Osteocyte (in vitro differentiated cells): ENCODE results near the gene SLC25A18. TPM values are rescaled to one million over a fixed set of nuclear protein-coding genes. Genes with fewer than 3 reads are reported as not detected.

Experiments used
- DNase-seq: peaks from one replicate; pipeline ENCODE4 v3.0.0; 2021; ENCODE audit warnings: mixed read lengths; ENCODE audit not compliant: unreplicated experiment; ENCODE audit errors: extremely low spot score
- H3K27ac Mint-ChIP-seq: one replicate; pipeline ENCODE4 v1.8.0; 2021; ENCODE audit warnings: mild to moderate bottlenecking, mixed read lengths; ENCODE audit not compliant: unreplicated experiment
- H3K27me3 Mint-ChIP-seq: one replicate; pipeline ENCODE4 v1.8.0; 2021; ENCODE audit warnings: mixed read lengths; ENCODE audit not compliant: unreplicated experiment
- H3K36me3 Mint-ChIP-seq: one replicate; pipeline ENCODE4 v1.8.0; 2021; ENCODE audit warnings: mixed read lengths; ENCODE audit not compliant: unreplicated experiment
- H3K4me1 Mint-ChIP-seq: one replicate; pipeline ENCODE4 v1.8.0; 2021; ENCODE audit warnings: mixed read lengths; ENCODE audit not compliant: unreplicated experiment
- H3K4me3 Mint-ChIP-seq: one replicate; pipeline ENCODE4 v1.8.0; 2021; ENCODE audit warnings: mild to moderate bottlenecking, moderate library complexity, mixed read lengths; ENCODE audit not compliant: unreplicated experiment
- H3K9me3 Mint-ChIP-seq: one replicate; pipeline ENCODE4 v1.8.0; 2021; ENCODE audit warnings: mixed read lengths; ENCODE audit not compliant: unreplicated experiment
- CTCF ChIP-seq: fragments of 200-600 bp; sonication (generic); IDR thresholded peaks from 2 replicates; pipeline ENCODE4 v1.5.0; 2021; ENCODE audit warnings: antibody characterized with exemption, mild to moderate bottlenecking, moderate library complexity
- total RNA-seq: library from RNA; stranded (reverse); gene quantifications from 2 replicates; pipeline ENCODE4 v1.2.1, GENCODE V29; 2021

SLC25A18 gene
- total RNA-seq, 1 donor from 2014 or later, result not detected

GRCh38 chr22:17576470-17576869, 13.2 kb downstream of the SLC25A18 start:
- Mint-ChIP-seq H3K27ac (peak overlapping the region; percentile 76), H3K4me3 (no peak overlapping the region), H3K4me1 (peaks cover 19% of the 10 kb centered on the region), H3K27me3 (no peaks in the 10 kb centered on the region), H3K9me3 (no peaks in the 10 kb centered on the region), H3K36me3 (no peaks in the 10 kb centered on the region)
- TF ChIP-seq CTCF, result no peak
- no peak for DNase-seq

GRCh38 chr22:17578136-17578754, 14.9 kb downstream of the SLC25A18 start:
- Mint-ChIP-seq H3K36me3 (no peaks in the 10 kb centered on the region), H3K27ac (peak overlapping the region; percentile 56), H3K27me3 (no peaks in the 10 kb centered on the region), H3K4me3 (no peak overlapping the region), H3K4me1 (peaks cover 19% of the 10 kb centered on the region), H3K9me3 (no peaks in the 10 kb centered on the region)
- no peak for TF ChIP-seq CTCF
- no peak for DNase-seq

GRCh38 chr22:17579535-17579981, 16.3 kb downstream of the SLC25A18 start:
- Mint-ChIP-seq H3K36me3 (no peaks in the 10 kb centered on the region), H3K4me3 (no peak overlapping the region), H3K9me3 (no peaks in the 10 kb centered on the region), H3K27ac (no peak overlapping the region), H3K27me3 (no peaks in the 10 kb centered on the region), H3K4me1 (peaks cover 19% of the 10 kb centered on the region)
- DNase-seq, result no peak
- no peak for TF ChIP-seq CTCF

DNA sequence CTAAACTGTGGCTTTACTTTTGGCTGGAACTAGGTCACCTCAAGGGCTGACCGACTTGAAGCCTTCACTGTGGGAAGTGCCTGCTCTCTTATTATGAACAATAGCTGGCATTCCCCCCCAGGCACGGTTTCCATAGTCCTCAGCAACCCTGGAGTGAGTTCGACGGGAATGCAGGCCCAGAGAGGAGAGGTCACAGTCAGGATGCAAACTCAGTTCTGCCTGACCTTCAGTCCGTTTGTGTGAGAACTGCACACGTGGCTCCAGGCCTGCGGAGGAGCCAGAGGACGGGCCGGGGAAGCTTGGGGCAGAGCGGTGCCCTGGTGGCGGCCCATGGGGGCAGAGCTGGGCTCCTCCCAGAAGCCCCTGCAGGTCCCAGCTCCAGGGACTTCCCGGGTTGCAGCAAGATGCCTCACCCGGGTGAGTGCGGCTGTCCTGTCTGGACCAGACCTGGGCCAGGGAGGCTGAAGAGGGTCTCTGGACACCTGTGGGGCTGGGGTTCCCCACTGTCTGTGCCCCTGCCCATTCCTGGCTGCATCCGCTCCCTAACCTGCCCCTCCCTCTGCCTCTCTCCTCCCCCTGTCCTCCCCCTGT, 17.2 kb downstream of the SLC25A18 start:
- Mint-ChIP-seq H3K4me3 (no peak overlapping the region), H3K27me3 (no peaks in the 10 kb centered on the region), H3K27ac (no peak overlapping the region), H3K9me3 (no peaks in the 10 kb centered on the region), H3K36me3 (no peaks in the 10 kb centered on the region), H3K4me1 (peaks cover 18% of the 10 kb centered on the region)
- no peak for TF ChIP-seq CTCF
- no peak for DNase-seq

DNA sequence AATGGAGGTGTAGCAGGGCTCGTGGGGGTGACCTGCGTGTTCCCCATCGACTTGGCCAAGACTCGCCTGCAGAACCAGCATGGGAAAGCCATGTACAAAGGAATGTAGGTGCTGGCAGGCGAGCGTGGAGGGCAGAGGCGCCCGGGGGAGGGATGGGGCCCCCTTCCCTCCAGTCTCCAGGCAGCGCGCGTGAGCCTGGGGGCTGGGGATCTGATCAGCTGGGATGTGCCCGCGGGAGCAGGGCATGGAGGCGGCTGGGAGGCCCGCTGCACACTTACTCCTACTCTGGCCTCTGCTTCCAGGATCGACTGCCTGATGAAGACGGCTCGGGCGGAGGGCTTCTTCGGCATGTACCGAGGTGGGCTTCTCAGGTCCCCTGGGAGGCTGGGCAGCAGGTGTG, 17.8 kb downstream of the SLC25A18 start:
- H3K27ac Mint-ChIP-seq, result no peak overlapping the region
- H3K9me3 Mint-ChIP-seq, result no peaks in the 10 kb centered on the region
- H3K4me1 Mint-ChIP-seq, result peaks cover 13% of the 10 kb centered on the region
- no peak for DNase-seq
- no peaks in the 10 kb centered on the region for H3K36me3 Mint-ChIP-seq
- no peaks in the 10 kb centered on the region for H3K27me3 Mint-ChIP-seq
- TF ChIP-seq CTCF, result no peak
- no peak overlapping the region for H3K4me3 Mint-ChIP-seq
